Neuronal stem cell (in vitro differentiated cells): ENCODE measurements around the gene DNLZ.
"Not testable (repeated sequence)": the region's sequence is repeated elsewhere in the genome, so short reads cannot be mapped to it uniquely, and the experiment has no call there.

Experiments used
- DNase-seq: peaks from one replicate; pipeline ENCODE4 v3.0.0-alpha.2; 2013; ENCODE audit warnings: low spot score
- H2AFZ ChIP-seq: one replicate; pipeline ENCODE4 v1.6.1; 2013; ENCODE audit warnings: mild to moderate bottlenecking, low read length, inconsistent platforms
- H2AK5ac ChIP-seq: 2 replicates; pipeline ENCODE4 v1.6.1; 2013; ENCODE audit warnings: low read depth, mild to moderate bottlenecking, inconsistent platforms, low read length, moderate library complexity, mixed read lengths
- H2BK120ac ChIP-seq: 2 replicates; pipeline ENCODE4 v1.6.1; 2013; ENCODE audit warnings: low read depth, mild to moderate bottlenecking, inconsistent platforms, low read length, moderate library complexity, mixed read lengths
- H2BK12ac ChIP-seq: one replicate; pipeline ENCODE4 v1.6.1; 2013; ENCODE audit warnings: low read length, inconsistent platforms
- H2BK15ac ChIP-seq: 2 replicates; pipeline ENCODE4 v1.6.1; 2013; ENCODE audit warnings: mild to moderate bottlenecking, low read length, inconsistent platforms, mixed read lengths
- H2BK5ac ChIP-seq: one replicate; pipeline ENCODE4 v1.6.1; 2013; ENCODE audit warnings: inconsistent platforms, mild to moderate bottlenecking, low read length, moderate library complexity
- H3K14ac ChIP-seq: one replicate; pipeline ENCODE4 v1.6.1; 2013; ENCODE audit warnings: low read length, inconsistent platforms
- H3K18ac ChIP-seq: 2 replicates; pipeline ENCODE4 v1.6.1; 2013; ENCODE audit warnings: low read length, inconsistent platforms
- H3K23ac ChIP-seq: 2 replicates; pipeline ENCODE4 v1.6.1; 2013; ENCODE audit warnings: low read depth, mild to moderate bottlenecking, mixed read lengths, low read length, inconsistent platforms; ENCODE audit not compliant: poor library complexity
- H3K27ac ChIP-seq: replicated peaks from 3 replicates; pipeline ENCODE4 v1.5.1; 2013; ENCODE audit warnings: low read length, inconsistent platforms
- H3K27me3 ChIP-seq, 3 experiments: 2 replicates each; pipeline ENCODE4 v1.6.1; 2013; ENCODE audit warnings: low read length in 3 of 3, mild to moderate bottlenecking in 2 of 3, inconsistent platforms in 1 of 3, low read depth in 1 of 3, mixed read lengths in 1 of 3, moderate library complexity in 1 of 3; ENCODE audit not compliant: control insufficient read depth in 3 of 3, insufficient read depth in 3 of 3
- H3K36me3 ChIP-seq, 2 donors: replicated peaks in 1 of 2; 2 replicates each; pipeline ENCODE4 v1.6.1; 2013; ENCODE audit warnings: low read length in 2 of 2; ENCODE audit not compliant: control insufficient read depth in 2 of 2, insufficient read depth in 2 of 2
- H3K4ac ChIP-seq: 2 replicates; pipeline ENCODE4 v1.6.1; 2013; ENCODE audit warnings: inconsistent platforms, mild to moderate bottlenecking, low read length, moderate library complexity
- H3K4me1 ChIP-seq, 2 donors: 1 replicate in 1 of 2; 2 replicates in 1 of 2; pipeline ENCODE4 v1.6.1; 2013; ENCODE audit warnings: low read length in 2 of 2, low read depth in 1 of 2; ENCODE audit not compliant: control insufficient read depth in 2 of 2, insufficient read depth in 1 of 2
- H3K4me2 ChIP-seq: one replicate; pipeline ENCODE4 v1.6.1; 2013; ENCODE audit warnings: mild to moderate bottlenecking, low read length, inconsistent platforms; ENCODE audit not compliant: insufficient read depth, poor library complexity, severe bottlenecking
- H3K4me3 ChIP-seq, 2 donors: 2 replicates each; pipeline ENCODE4 v1.5.1; 2013; ENCODE audit warnings: low read length in 2 of 2, mild to moderate bottlenecking in 2 of 2, inconsistent platforms in 1 of 2, moderate library complexity in 1 of 2
- H3K79me1 ChIP-seq: one replicate; pipeline ENCODE4 v1.6.1; 2013; ENCODE audit warnings: low read depth, mild to moderate bottlenecking, inconsistent platforms, low read length, moderate library complexity
- H3K9ac ChIP-seq: one replicate; pipeline ENCODE4 v1.6.1; 2013; ENCODE audit warnings: mild to moderate bottlenecking, low read depth, low read length, inconsistent platforms; ENCODE audit not compliant: poor library complexity
- H3K9me3 ChIP-seq, 2 donors: replicated peaks in 1 of 2; 2 replicates each; pipeline versions ENCODE3 to v1.6.1; 2013; ENCODE audit warnings: low read length in 2 of 2, mild to moderate bottlenecking in 2 of 2, inconsistent platforms in 1 of 2, low read depth in 1 of 2, mixed read lengths in 1 of 2, moderate library complexity in 1 of 2; ENCODE audit not compliant: control insufficient read depth in 2 of 2, insufficient read depth in 1 of 2
- H4K8ac ChIP-seq: one replicate; pipeline ENCODE4 v1.6.1; 2013; ENCODE audit warnings: low read depth, mild to moderate bottlenecking, inconsistent platforms, low read length, moderate library complexity
- H4K91ac ChIP-seq: one replicate; pipeline ENCODE4 v1.6.1; 2013; ENCODE audit warnings: low read length, low read depth, mild to moderate bottlenecking, inconsistent platforms; ENCODE audit not compliant: poor library complexity
- WGBS, 2 donors: extraction: QIAGEN DNeasy Blood & Tissue Kit; methylation state at CpG; one replicate each; pipeline ENCODE4 v1.1.7; 2013; ENCODE audit warnings: missing lambda C conversion rate in 2 of 2, mixed read lengths in 1 of 2; ENCODE audit not compliant: insufficient read length in 2 of 2, insufficient replicate concordance in 1 of 2; ENCODE audit errors: extremely low coverage in 2 of 2; 5-methylcytosine and 5-hydroxymethylcytosine counted together

DNLZ gene

GRCh38 chr9:136319244-136319643 lies 44.3 kb downstream of the DNLZ start:
- H2AK5ac ChIP-seq = peak overlapping the region; percentile 92
- H3K36me3 ChIP-seq, H3K14ac ChIP-seq, H3K79me1 ChIP-seq, H2BK5ac ChIP-seq, H3K4ac ChIP-seq, H3K27ac ChIP-seq, H4K8ac ChIP-seq, H2AFZ ChIP-seq, H3K4me2 ChIP-seq, H3K27me3 ChIP-seq, H3K9ac ChIP-seq, H4K91ac ChIP-seq, DNase-seq, H3K18ac ChIP-seq: not testable (repeated sequence)
- H2BK120ac ChIP-seq = peak overlapping the region; percentile 18
- WGBS, 2 donors = no CpG with 5 or more reads among the region's 14 CpGs
- H2BK12ac ChIP-seq = peak overlapping the region; percentile 90
- H2BK15ac ChIP-seq = peak overlapping the region; percentile 92
- H3K4me1 ChIP-seq = peaks cover 7 to 17% of the 10 kb centered on the region in 2 donors
- peak overlapping the region; percentile 17 for H3K23ac ChIP-seq
- peak overlapping the region in 1 of 2 donors; percentile 69 for H3K4me3 ChIP-seq
- peaks cover 16 to 24% of the 10 kb centered on the region in 2 donors for H3K9me3 ChIP-seq

- H3K27me3 ChIP-seq = no peaks in the 10 kb centered on the region
- H3K14ac ChIP-seq = peak overlapping the region; percentile 82
- H3K4me3 ChIP-seq = peak overlapping the region in 1 of 2 donors; percentile 69
- H3K23ac ChIP-seq = peak overlapping the region; percentile 17
- peak overlapping the region; percentile 53 for H3K4ac ChIP-seq
- no peak for DNase-seq
- peaks cover 7 to 17% of the 10 kb centered on the region in 2 donors for H3K4me1 ChIP-seq
- H2AFZ ChIP-seq = no peak overlapping the region
- no peaks in the 10 kb centered on the region for H3K36me3 ChIP-seq
- peak overlapping the region; percentile 92 for H2AK5ac ChIP-seq
- H3K27ac ChIP-seq = no peak overlapping the region
- WGBS, 2 donors = no CpG with 5 or more reads among the region's 16 CpGs
- H3K9me3 ChIP-seq = peaks cover 16 to 27% of the 10 kb centered on the region in 2 donors
- peak overlapping the region; percentile 90 for H2BK12ac ChIP-seq
- no peak overlapping the region for H3K9ac ChIP-seq
- no peaks in the 10 kb centered on the region for H3K79me1 ChIP-seq
- peak overlapping the region; percentile 92 for H2BK15ac ChIP-seq
- H3K4me2 ChIP-seq = no peak overlapping the region
- no peak overlapping the region for H4K91ac ChIP-seq
- H2BK120ac ChIP-seq = peak overlapping the region; percentile 18
- H3K18ac ChIP-seq = peak overlapping the region; percentile 38
- peak overlapping the region; percentile 48 for H4K8ac ChIP-seq
- H2BK5ac ChIP-seq = no peak overlapping the region
These were observed 44.7 kb downstream of the DNLZ start for GRCh38 chr9:136318776-136319241.

GRCh38 chr9:136318111-136318775 lies 45.3 kb downstream of the DNLZ start:
- H4K8ac ChIP-seq = no peak overlapping the region
- no peaks in the 10 kb centered on the region for H3K36me3 ChIP-seq
- peaks cover 16 to 27% of the 10 kb centered on the region in 2 donors for H3K9me3 ChIP-seq
- H2AFZ ChIP-seq = peak overlapping the region; percentile 82
- peak overlapping the region; percentile 60 for H3K9ac ChIP-seq
- no peak overlapping the region for H4K91ac ChIP-seq
- peak overlapping the region; percentile 83 for H2BK5ac ChIP-seq
- no peaks in the 10 kb centered on the region for H3K79me1 ChIP-seq
- peak overlapping the region; percentile 93 for H2AK5ac ChIP-seq
- WGBS, 2 donors = no CpG with 5 or more reads among the region's 21 CpGs
- no peak overlapping the region for H3K27ac ChIP-seq
- H2BK12ac ChIP-seq = peak overlapping the region; percentile 73
- H3K4me2 ChIP-seq = no peak overlapping the region
- peak overlapping the region; percentile 92 for H2BK15ac ChIP-seq
- H3K14ac ChIP-seq = no peak overlapping the region
- H3K4me1 ChIP-seq = peaks cover 7 to 17% of the 10 kb centered on the region in 2 donors
- no peaks in the 10 kb centered on the region for H3K27me3 ChIP-seq
- DNase-seq = no peak
- H3K4ac ChIP-seq = no peak overlapping the region
- peak overlapping the region; percentile 18 for H2BK120ac ChIP-seq
- H3K23ac ChIP-seq = peak overlapping the region; percentile 89
- peak overlapping the region; percentile 35 for H3K18ac ChIP-seq
- no peak overlapping the region for H3K4me3 ChIP-seq

GRCh38 chr9:136317695-136318094 lies 45.8 kb downstream of the DNLZ start:
- WGBS, 2 donors = no CpG with 5 or more reads among the region's 16 CpGs
- Histone ChIP-seq H3K9ac (peak overlapping the region; percentile 77), H3K18ac (peak overlapping the region; percentile 57), H3K23ac (peak overlapping the region; percentile 89), H3K14ac (peak overlapping the region; percentile 63), H3K4me3 (no peak overlapping the region), H3K4ac (no peak overlapping the region), H3K27me3 (no peaks in the 10 kb centered on the region), H2BK120ac (no peak overlapping the region), H3K4me2 (no peak overlapping the region), H2BK5ac (no peak overlapping the region), H4K8ac (peak overlapping the region; percentile 72), H2BK12ac (peak overlapping the region; percentile 73), H3K36me3 (no peaks in the 10 kb centered on the region), H2AK5ac (peak overlapping the region; percentile 93), H3K79me1 (no peaks in the 10 kb centered on the region), H4K91ac (no peak overlapping the region), H3K27ac (no peak overlapping the region), H3K9me3 (peaks cover 16 to 27% of the 10 kb centered on the region in 2 donors), H2AFZ (peak overlapping the region; percentile 82), H3K4me1 (peaks cover 7 to 17% of the 10 kb centered on the region in 2 donors), H2BK15ac (peak overlapping the region; percentile 58)
- no peak for DNase-seq
